K562 (cell line): ENCODE results near the gene PITPNM3. TPM values are rescaled to one million over a fixed set of nuclear protein-coding genes. Genes with fewer than 3 reads are reported as not detected.

ENCODE experiments used
- ATAC-seq: fragments of 200-7000 bp; cut with Tn5 transposase; 3 replicates; pipeline ENCODE4 v1.9.1; 2020; ENCODE audit warnings: moderate library complexity
- BruUV-seq: library from RNA; stranded (reverse); fragments of 400-500 nt; replicated peaks from 2 replicates; lab custom pipeline; 2021; lab: Mats Ljungman, UMichigan
- CTCF ChIA-PET: fragments of 300-600 bp; formaldehyde crosslinking; extraction: SDS; loops from one replicate; lab custom pipeline; 2021; ENCODE audit warnings: low intra/inter-chr PET ratio; lab: Yijun Ruan, JAX
- POLR2A ChIA-PET: fragments of 300-600, 350-650 bp; sonication (Branson Sonifier 250); formaldehyde crosslinking; extraction: SDS; loops from one replicate; lab custom pipeline; 2021; ENCODE audit warnings: antibody characterized with exemption, inconsistent platforms; lab: Yijun Ruan, JAX
- DNase-seq, 4 experiments: peaks; one replicate each; pipeline versions ENCODE4 v3.0.0 to v3.0.0-alpha.2; 2011 to 2018; ENCODE audit warnings: low spot score in 3 of 4, mixed read lengths in 3 of 4; ENCODE audit errors: extremely low read depth in 1 of 4
- FAIRE-seq: peaks from 2 replicates; lab custom pipeline; 2011; peaks lifted over from hg19 to GRCh38; lab: Jason Lieb, UNC
- H2AFZ ChIP-seq: 2 replicates; pipeline ENCODE4 v1.6.0; 2011; ENCODE audit warnings: low read depth, low read length, control low read depth, inconsistent platforms
- H3K27ac ChIP-seq: fragments of 200-600 bp; 3 replicates; pipeline ENCODE4 v1.8.0; 2011; ENCODE audit warnings: low read depth, mild to moderate bottlenecking, control low read depth, inconsistent platforms, low read length, moderate library complexity, mixed read lengths; ENCODE audit errors: extremely low read depth
- H3K27me3 ChIP-seq, 2 experiments: fragments of 300-600 bp in 1 of 2; 2 replicates in 1 of 2; 3 replicates in 1 of 2; pipeline versions ENCODE4 v1.6.0 to v1.8.0; 2011; ENCODE audit warnings: inconsistent platforms in 2 of 2, low read length in 2 of 2, mild to moderate bottlenecking in 1 of 2, mixed read lengths in 1 of 2, moderate library complexity in 1 of 2; ENCODE audit not compliant: control insufficient read depth in 2 of 2, insufficient read depth in 2 of 2
- H3K36me3 ChIP-seq: fragments of 300-600 bp; 3 replicates; pipeline ENCODE4 v1.8.0; 2011; ENCODE audit warnings: mild to moderate bottlenecking, low read length, inconsistent platforms; ENCODE audit not compliant: control insufficient read depth, insufficient read depth
- H3K4me1 ChIP-seq, 2 experiments: fragments of 200-600 bp in 1 of 2; replicated peaks in 1 of 2; 2 replicates in 1 of 2; 3 replicates in 1 of 2; pipeline versions ENCODE4 v1.5.1 to v1.8.0; 2011; ENCODE audit warnings: inconsistent platforms in 2 of 2, low read length in 2 of 2, mild to moderate bottlenecking in 1 of 2, mixed read lengths in 1 of 2, moderate library complexity in 1 of 2; ENCODE audit not compliant: control insufficient read depth in 2 of 2, insufficient read depth in 2 of 2
- H3K4me2 ChIP-seq: 2 replicates; pipeline ENCODE4 v1.6.1; 2011; ENCODE audit warnings: low read length, control low read depth, inconsistent platforms, mixed read lengths; ENCODE audit not compliant: insufficient read depth
- H3K4me3 ChIP-seq: fragments of 200-600 bp; sonication (generic), shearing (Covaris generic); 2 replicates; pipeline ENCODE4 v1.5.1; 2016; ENCODE audit warnings: control low read depth, inconsistent platforms
- H3K79me2 ChIP-seq: fragments of 200-600 bp; 3 replicates; pipeline ENCODE4 v1.8.0; 2011; ENCODE audit warnings: low read length, inconsistent platforms; ENCODE audit not compliant: control insufficient read depth, insufficient read depth
- H3K9ac ChIP-seq, 2 experiments: 2 replicates each; pipeline versions ENCODE4 v1.6.0 to v1.6.1; 2011; ENCODE audit warnings: low read depth in 2 of 2, low read length in 2 of 2, control low read depth in 1 of 2, inconsistent platforms in 1 of 2, mild to moderate bottlenecking in 1 of 2, mixed read lengths in 1 of 2; ENCODE audit not compliant: insufficient read depth in 1 of 2
- H3K9me1 ChIP-seq: one replicate; pipeline ENCODE4 v1.6.0; 2011; ENCODE audit warnings: inconsistent platforms, mild to moderate bottlenecking, low read length, moderate library complexity; ENCODE audit not compliant: control insufficient read depth, insufficient read depth
- H3K9me3 ChIP-seq: replicated peaks from 2 replicates; pipeline ENCODE4 v1.5.1; 2011; ENCODE audit warnings: low read depth, low read length, inconsistent platforms; ENCODE audit not compliant: control insufficient read depth, insufficient read depth
- H4K20me1 ChIP-seq: replicated peaks from 2 replicates; pipeline ENCODE4 v1.6.1; 2011; ENCODE audit warnings: low read length, inconsistent platforms, mixed read lengths; ENCODE audit not compliant: control insufficient read depth, insufficient read depth
- MBD2 ChIP-seq: sonication (generic); IDR thresholded peaks from 2 replicates; pipeline ENCODE4 v1.6.1; 2016; ENCODE audit warnings: low read depth, borderline replicate concordance
- MTA1 ChIP-seq: fragments of 450-650 bp; IDR thresholded peaks from 2 replicates; pipeline ENCODE4 v1.6.1; 2017; ENCODE audit warnings: borderline replicate concordance
- SIX5 ChIP-seq, 2 experiments: IDR thresholded peaks; 2 replicates each; pipeline ENCODE4 v1.6.1; 2011; ENCODE audit warnings: low read length in 2 of 2, borderline replicate concordance in 1 of 2, low read depth in 1 of 2, mild to moderate bottlenecking in 1 of 2, moderate library complexity in 1 of 2; ENCODE audit not compliant: insufficient read depth in 1 of 2
- ZNF445 ChIP-seq: fragments of 250-450 bp; sonication (Bioruptor Pico); IDR thresholded peaks from 2 replicates; pipeline ENCODE4 v1.4.0; 2020; ENCODE audit warnings: low read depth, mild to moderate bottlenecking, moderate library complexity
- WGBS: fragments of 100-300 bp; shearing (Covaris generic); methylation state at CpG from one replicate; pipeline ENCODE4 v1.1.6; 2016; ENCODE audit warnings: low coverage, mixed read lengths; ENCODE audit not compliant: insufficient coverage; ENCODE audit errors: missing lambda C conversion rate; 5-methylcytosine and 5-hydroxymethylcytosine counted together
- in situ Hi-C: fragments of 300-500 bp; cut with MboI; formaldehyde crosslinking; loops from 4 replicates; pipeline ENCODE4 v1.15.0; 2018; ENCODE audit warnings: inconsistent platforms, mixed read lengths
- intact Hi-C: fragments of 100-400 bp; cut with micrococcal nuclease; formaldehyde crosslinking; loops from 2 replicates; pipeline ENCODE4 v1.14.2; 2022
- polyA plus RNA-seq, 8 experiments: library from polyadenylated mRNA; depleted of rRNA in 4 of 8; stranded (reverse) in 5 of 8; unstranded in 3 of 8; fragments of >200 nt; fragmentation: Nextera tagmentation in 2 of 8; fragmentation: Illumina TruSeq in 1 of 8; extraction: Ambion mirVana in 2 of 8; extraction: Trizol in 1 of 8; gene quantifications; 2 replicates each; pipeline versions ENCODE4 v1.2.1 to v1.2.3, GENCODE V29; 2011 to 2014; ENCODE audit warnings: inconsistent platforms in 1 of 8, missing spikeins in 1 of 8
- total RNA-seq, 7 experiments: library from RNA; depleted of rRNA in 6 of 7; stranded (reverse); fragments of >200 nt in 6 of 7; fragmentation: Illumina TruSeq in 2 of 7; extraction: Trizol in 2 of 7; gene quantifications; 2 replicates each; pipeline versions ENCODE4 v1.2.1 to v1.2.3, GENCODE V29; 2011 to 2021; ENCODE audit warnings: low replicate concordance in 1 of 7
- TF ChIP-seq, protein P1 (sequence below): fragments of 250-450 bp; sonication (Bioruptor Pico); IDR thresholded peaks from 2 replicates; pipeline ENCODE4 v1.5.0; 2022; ENCODE audit warnings: mild to moderate bottlenecking
- TF ChIP-seq, protein P2 (sequence below): fragments of 450-650 bp; IDR thresholded peaks from 2 replicates; pipeline ENCODE4 v1.7.1; 2018; ENCODE audit warnings: mild to moderate bottlenecking, low read depth; ENCODE audit not compliant: partially characterized antibody

PITPNM3 gene
- total and polyA plus RNA-seq, 9 of the 15 experiments (the other 6 are each of a cell fraction or from before 2014, with no cell fraction given), result 0.14 to 0.38 (median 0.22) TPM; not detected in 2

DNA sequence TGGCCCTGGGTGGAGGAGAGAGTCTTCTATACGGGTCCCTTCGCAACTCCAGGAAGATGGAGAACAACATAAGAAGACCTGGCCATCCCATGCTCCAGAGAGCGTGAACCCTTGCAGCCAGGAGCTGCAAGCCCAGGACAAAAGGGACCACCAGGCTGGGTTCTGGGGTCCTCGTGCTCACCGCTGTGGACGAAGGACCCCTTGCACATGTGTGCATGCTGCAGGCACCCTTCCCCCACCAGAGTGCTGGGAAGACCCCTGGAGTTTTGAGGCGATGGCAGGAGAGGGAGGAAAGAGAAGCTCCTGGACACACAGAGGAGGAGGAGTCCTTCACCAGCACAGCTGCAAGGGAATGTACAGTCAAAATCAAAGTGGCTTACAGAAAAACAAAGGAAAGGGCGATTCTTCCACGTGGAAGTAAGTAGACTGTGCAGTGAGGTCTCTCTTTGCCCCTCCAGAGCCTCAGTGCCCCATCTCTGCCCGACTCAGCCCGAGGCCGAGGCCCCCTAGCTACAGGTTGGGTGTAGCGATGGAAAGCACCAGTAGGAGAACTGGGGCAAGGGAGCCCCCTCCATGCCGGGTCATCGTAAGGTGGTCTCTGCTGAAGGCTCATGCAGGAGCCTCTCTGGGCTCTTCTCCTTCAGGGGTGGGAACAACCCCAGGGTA, 60.8 kb downstream of the PITPNM3 start:
- POLR2A ChIA-PET, result no interaction called here
- no peak overlapping the region for H3K27ac ChIP-seq

More for the DNA sequence above, 60.8 kb downstream of the PITPNM3 start:
- H4K20me1 ChIP-seq, result no peaks in the 10 kb centered on the region
- H3K9me3 ChIP-seq, result no peaks in the 10 kb centered on the region
- intact Hi-C loops (no loop called here), in situ Hi-C loops (no loop called here)
- no peak overlapping the region for H3K9ac ChIP-seq
- no peaks in the 10 kb centered on the region for H3K36me3 ChIP-seq
- H3K4me1 ChIP-seq, result no peaks in the 10 kb centered on the region
- no TSS peak for BruUV-seq
- no peaks in the 10 kb centered on the region for H3K79me2 ChIP-seq
- CTCF ChIA-PET, result no interaction called here
- no peak for FAIRE-seq
- H2AFZ ChIP-seq, result no peak overlapping the region
- WGBS, result 3% methylated on average over 12 of the region's 15 CpGs
- peaks cover 0 to 28% of the 10 kb centered on the region in 2 experiments; a peak in 4 of 5 replicates for H3K27me3 ChIP-seq
- TF ChIP-seq MTA1 (no peak), SIX5 (IDR thresholded peaks at IDR 0.05; ENCODE audit: borderline replicate concordance in 1 of 2, insufficient read depth in 1 of 2, low read depth in 1 of 2, low read length in 2 of 2) (no peak), MBD2 (no peak), ZNF445 (no peak)
- TF ChIP-seq, protein P1, sequence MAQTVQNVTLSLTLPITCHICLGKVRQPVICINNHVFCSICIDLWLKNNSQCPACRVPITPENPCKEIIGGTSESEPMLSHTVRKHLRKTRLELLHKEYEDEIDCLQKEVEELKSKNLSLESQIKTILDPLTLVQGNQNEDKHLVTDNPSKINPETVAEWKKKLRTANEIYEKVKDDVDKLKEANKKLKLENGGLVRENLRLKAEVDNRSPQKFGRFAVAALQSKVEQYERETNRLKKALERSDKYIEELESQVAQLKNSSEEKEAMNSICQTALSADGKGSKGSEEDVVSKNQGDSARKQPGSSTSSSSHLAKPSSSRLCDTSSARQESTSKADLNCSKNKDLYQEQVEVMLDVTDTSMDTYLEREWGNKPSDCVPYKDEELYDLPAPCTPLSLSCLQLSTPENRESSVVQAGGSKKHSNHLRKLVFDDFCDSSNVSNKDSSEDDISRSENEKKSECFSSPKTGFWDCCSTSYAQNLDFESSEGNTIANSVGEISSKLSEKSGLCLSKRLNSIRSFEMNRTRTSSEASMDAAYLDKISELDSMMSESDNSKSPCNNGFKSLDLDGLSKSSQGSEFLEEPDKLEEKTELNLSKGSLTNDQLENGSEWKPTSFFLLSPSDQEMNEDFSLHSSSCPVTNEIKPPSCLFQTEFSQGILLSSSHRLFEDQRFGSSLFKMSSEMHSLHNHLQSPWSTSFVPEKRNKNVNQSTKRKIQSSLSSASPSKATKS (CRISPR knock-in tag), result no peak
- TF ChIP-seq, protein P2, sequence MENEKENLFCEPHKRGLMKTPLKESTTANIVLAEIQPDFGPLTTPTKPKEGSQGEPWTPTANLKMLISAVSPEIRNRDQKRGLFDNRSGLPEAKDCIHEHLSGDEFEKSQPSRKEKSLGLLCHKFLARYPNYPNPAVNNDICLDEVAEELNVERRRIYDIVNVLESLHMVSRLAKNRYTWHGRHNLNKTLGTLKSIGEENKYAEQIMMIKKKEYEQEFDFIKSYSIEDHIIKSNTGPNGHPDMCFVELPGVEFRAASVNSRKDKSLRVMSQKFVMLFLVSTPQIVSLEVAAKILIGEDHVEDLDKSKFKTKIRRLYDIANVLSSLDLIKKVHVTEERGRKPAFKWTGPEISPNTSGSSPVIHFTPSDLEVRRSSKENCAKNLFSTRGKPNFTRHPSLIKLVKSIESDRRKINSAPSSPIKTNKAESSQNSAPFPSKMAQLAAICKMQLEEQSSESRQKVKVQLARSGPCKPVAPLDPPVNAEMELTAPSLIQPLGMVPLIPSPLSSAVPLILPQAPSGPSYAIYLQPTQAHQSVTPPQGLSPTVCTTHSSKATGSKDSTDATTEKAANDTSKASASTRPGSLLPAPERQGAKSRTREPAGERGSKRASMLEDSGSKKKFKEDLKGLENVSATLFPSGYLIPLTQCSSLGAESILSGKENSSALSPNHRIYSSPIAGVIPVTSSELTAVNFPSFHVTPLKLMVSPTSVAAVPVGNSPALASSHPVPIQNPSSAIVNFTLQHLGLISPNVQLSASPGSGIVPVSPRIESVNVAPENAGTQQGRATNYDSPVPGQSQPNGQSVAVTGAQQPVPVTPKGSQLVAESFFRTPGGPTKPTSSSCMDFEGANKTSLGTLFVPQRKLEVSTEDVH, result no peak
- TF ChIP-seq, all 486 proteins: peak for 0
- no peak for DNase-seq
- no peaks in the 10 kb centered on the region for H3K9me1 ChIP-seq
- H3K4me2 ChIP-seq, result no peak overlapping the region
- ATAC-seq, result no peak
- H3K4me3 ChIP-seq, result no peak overlapping the region
